NCI-H2171 treated with DMSO at 0.1 percent for 48 hours (cell line): ENCODE results near the gene PTPRN2.

Source experiments
- DNase-seq: peaks from one replicate; lab custom pipeline; 2025; lab: John Stamatoyannopoulos, UW

PTPRN2 gene

DNA sequence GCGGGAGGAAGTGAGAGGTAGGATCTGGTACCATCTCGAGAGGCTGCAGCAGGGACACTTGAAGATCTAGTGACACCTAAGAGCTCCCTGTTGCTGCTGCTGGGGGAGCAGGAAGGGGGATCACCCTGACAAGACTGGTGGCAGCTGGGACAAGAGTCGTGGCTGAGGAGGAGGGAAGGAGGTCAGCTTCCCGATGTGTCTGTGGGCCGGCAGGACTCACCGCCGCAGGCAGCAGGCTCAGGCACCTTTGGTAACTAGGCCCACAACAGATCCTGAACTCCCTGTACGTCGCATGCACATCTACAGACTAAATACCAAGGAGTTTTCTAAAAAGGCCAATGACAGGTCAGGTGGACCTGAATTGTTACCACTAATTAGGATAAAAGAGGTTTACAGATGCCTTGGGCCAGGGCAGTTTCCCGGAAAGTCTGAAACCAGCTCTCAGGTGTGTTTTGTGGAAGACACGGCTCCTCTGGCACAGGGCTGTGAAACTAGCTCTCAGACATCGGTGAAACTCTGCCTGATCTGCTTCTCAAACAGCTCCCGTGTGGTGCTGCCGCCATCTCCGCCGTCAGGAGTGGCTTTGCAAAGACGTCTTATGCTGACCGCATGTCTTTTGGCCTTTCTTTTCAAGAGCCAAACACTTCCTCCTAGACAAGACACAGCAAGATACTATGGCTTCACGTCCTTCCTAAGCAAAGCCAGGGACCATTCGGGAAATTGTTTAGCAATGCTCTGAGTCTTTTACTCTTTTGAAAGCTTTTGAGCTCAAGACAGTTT lies 609.7 kb downstream of the PTPRN2 start:
- DNase-seq = no peak

DNA sequence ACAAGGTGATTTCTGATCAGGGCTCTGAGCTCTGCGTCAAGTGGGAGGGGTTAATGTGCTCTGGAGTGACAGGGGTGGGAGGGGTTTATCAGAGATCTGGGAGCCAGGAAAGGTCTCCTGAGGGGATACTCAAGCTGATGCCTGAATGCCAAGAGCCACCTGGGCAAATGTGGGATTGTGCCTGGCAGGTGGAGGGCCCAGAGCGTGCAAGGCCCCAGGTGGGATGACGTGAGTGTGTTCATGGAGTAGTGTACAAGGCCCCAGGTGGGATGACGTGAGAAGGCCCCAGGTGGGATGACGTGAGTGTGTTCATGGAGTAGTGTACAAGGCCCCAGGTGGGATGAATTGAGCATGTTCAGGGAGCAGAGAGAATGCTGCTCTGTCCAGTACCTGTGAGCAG lies 610.3 kb downstream of the PTPRN2 start:
- peak; percentile 96 for DNase-seq

DNA sequence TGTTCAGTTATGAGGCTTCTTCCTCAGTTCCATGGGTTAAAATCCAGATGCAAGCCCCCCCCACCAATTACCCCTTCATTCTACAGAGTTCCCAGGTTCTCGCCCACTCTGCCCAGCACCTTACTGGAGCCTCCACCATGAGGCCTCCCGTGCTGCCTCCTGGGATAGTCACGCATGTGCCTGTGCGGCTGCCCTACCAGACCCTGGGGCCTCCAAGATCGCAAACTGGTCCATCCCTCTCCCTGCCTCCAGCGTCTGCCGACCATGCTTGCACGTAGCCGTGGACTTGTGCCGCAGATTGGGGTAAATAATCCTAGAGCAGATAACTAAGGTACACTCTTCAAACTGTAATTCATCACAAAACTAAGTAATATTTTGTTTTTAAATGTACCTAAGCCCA lies 611.2 kb downstream of the PTPRN2 start:
- DNase-seq = no peak

DNA sequence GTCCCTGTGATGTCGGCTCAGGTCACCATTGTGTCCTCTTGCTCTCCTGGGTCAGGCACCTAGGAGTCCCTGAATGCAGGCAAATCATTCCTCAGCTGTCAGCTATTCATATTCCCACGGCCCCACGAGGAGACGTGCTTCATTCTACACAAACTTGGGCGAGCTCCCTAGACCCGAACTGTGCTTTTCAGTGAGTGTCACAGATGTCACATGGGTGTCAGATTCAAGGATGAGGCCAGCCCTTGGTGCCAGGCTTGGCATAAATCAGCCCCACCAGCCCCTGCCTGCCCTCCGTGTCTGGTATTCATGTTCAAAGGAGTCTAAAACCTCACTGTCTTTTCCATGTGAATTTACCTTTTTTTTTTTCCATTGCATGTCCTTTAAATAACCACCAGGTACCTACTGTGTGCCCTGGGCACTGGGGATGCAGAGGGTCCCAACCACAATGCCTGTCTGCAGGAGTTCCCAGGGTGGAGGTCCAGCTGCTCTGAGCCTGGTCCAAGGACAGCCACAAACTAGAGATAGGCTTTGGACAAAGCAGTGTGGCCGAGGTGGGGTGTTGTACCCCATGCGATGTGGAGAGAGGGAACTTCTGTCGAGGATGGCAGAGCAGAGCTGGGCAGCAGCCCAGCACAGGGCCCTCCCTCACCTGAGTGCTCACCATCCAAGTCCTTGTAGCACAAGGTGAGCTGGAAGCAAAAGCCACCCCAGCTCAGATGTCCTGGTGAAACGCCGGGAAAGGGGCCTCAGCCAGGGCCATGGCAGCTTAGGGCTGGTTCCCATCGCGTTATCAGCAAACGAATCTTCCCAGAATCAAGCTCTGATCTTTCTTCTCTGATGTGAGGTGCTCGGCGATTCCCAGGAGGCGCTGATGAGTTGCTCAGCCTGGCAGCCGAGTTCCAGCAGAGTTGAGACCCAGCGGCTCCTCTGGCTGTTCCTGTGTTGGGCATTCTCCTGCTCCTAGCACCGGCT lies 611.9 kb downstream of the PTPRN2 start:
- no peak for DNase-seq

DNA sequence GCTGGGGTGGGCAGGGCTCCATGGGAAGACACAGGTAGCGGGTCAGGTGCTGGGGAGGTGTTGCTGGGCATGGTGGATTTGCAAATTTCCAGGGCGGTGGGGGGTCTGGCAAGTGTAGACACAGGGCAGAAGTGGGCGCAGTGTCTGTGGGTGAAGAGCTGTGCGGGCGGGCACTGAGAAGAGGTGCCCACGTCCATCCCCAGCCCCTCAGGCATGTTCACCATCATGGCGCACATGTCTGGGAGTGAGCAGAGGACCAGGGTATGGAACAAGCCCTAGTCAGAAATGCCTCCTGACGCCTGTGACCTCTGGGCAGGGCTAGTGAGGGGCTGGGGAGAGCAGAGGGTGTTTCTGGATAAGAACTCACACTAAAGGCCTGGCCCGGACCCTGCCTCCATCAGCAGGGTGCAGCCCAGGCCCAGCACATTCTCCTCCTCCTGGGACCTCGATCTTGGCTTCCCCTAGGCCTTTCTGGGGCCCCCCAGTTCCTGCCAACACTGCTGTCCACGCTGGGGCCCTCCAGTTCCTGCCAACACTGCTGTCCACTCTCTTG lies 612.9 kb downstream of the PTPRN2 start:
- no peak for DNase-seq

DNA sequence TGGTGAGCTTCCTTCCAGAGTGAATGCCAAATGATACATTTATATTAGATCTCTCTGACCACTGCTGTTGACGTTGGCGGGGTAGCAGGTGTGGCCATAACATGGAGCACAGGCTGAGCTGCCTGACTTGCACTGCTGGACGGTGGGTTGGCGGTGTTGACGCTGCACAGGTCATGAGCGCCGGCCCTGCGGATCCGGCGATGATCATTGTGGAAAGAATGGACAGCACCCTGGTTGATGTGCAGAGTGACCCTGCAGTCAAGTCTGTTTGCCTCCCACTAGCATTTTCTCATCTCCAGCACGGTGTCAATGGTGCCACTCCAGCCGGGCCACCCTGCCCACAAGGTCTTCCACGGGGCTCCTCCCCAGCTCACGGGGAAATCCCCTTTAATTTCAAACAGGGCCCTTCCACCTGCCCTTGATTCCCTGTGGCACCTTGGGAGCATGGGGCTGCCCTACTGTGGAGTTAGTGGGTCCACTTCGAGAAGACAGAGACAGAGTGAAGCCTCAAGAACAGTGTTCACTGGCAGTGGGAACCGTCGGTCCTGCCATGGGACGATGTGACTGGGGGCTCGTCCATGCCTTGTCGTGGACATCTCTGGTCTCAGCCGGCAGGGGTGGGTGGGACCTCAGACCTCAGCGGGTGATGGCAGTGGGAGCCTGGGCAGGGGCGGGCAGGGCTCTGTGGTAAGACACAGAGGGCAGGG lies 613.5 kb downstream of the PTPRN2 start:
- no peak for DNase-seq

DNA sequence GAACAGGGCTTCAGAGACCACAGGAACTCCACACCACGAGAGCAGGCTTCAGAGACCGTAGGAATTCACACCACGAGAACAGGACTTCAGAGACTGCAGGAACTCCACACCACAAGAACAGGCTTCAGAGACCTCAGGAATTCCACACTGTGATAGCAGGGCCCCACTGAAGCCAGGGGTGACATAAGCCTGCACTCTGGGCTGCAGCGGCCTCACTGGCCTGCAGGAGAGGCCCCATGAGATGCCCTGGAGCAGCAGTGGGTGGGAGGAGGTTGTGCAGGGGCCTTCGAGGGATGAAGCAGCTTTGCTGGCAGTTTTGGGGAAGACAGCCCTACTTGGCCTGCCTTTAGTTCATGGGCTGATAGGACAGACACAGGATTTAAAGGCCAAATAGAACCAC lies 614.7 kb downstream of the PTPRN2 start:
- no peak for DNase-seq

DNA sequence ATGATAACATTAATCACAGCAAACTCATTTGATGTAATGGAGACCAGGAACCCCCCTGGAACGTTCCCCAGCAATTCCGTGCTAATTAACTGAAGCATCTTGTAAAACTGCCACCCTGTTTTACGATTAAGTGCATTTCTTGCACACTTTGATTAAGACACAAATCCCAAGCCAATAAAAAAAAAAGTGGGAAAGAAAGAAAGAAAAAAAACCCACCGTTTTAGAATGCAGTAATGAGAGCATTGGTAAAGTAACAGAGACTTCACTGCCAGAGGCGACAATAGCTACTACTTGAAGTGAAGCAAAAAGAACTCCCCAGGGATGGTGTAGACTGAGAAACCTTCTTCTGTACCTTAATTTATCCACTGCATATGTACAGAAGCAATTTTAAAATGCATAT lies 616.1 kb downstream of the PTPRN2 start:
- DNase-seq = no peak

DNA sequence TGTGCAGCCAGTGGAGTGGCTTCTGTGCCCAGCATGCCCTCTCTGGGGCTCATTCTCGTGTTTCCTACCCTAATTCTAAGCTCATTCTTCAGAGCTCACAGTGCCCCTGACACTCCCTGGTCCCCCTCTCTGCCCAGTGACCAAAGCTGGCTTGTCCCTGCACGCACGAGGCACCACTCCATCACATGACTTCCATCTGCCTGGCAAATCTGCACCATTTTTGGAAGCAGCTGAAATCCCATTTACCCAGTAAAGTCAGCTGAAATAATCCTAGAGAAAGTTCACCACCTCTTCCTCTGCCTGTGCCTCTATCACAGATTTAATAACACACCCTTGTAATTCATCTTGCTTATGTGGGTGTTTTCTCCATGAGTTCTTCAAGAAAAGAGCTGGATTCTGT lies 616.9 kb downstream of the PTPRN2 start:
- no peak for DNase-seq

DNA sequence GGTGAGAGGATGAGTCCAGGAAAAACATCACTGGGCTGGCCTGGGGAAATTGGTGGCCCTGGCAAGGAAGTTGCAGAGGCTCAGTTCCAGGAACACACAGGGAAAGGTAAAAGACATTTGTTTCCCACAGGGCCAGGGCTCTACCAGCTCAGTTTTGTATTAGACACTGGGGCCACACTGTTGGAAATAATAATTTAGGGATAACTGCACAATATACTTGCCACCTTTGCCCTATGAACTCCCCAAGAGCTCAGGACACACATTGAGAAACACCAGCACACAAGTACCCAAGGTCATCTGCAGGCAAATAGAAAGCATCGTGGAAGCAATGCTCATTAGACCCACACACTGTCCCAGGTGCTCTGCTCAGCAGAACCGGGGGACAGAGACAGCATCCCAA lies 617.6 kb downstream of the PTPRN2 start:
- no peak for DNase-seq

DNA sequence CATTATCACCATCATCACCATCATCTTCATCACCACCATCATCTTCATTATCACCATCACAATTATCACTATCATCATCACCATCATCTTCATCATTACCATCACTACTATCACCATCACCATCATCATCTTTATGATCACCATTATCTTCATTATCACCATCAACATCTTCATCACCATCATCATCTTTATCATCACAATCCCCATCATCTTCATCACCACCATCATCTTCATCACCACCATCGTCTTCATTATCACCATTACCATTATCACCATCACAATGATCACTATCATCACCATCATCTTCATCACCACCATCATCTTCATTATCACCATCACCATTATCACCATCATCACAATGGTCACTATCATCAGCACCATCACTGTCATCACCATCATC lies 621.1 kb downstream of the PTPRN2 start:
- no peak for DNase-seq

DNA sequence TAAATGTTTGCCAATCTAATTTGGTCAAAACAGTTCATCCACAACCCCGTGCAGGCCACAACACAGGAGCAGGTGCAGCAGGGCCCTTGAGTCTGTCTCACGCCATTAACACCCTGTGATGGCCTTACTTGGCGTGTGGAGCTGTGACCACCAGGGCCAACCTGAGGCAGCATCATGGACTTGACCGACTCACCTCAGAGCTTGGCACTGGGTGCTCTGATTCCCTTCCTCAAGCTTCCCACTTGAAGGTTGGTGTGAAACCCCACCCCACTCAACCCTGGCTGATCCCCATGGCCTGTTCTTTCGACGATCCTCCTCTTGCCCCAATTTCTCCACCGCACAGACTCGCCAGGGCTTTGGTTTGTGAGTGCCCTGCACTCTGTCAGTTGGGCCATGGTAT lies 623.1 kb downstream of the PTPRN2 start:
- DNase-seq = no peak

DNA sequence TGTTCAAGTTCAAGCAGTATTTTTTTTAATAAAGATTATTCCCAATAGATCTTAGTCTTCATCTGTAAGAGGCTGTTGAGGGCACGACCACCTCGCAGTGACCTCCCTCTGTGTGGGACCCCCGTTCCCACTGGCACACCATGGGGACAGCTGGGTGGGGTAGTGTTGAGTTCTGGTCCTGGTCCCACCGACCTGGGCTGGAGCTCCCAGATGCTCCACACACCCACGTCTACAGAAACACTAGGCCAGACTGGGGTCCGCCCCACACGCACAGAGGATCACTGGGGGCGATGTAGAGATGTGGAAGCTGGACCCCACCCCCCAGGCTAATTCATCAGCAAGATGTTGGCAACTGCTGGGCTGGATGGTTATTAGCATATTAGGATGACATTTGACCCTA lies 623.6 kb downstream of the PTPRN2 start:
- no peak for DNase-seq

DNA sequence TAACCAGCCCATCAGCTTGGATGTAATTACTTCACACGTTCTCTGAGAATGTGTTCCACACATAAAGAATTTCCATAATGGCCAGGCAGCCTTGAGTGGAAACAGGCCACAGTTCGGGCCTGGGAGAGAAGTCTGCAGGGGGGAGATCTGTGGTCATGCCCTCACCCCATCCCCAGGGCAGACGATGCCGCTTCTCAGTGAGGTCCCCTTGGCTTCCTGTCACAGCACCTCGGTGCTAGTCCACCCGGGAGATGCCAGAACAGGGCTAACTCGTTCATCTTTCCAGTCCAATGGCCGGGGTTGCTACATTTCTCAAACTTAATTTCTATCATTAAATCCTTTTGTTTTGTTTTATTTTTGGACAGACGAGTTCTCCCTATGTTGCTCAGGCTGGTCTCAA lies 624.1 kb downstream of the PTPRN2 start:
- no peak for DNase-seq

DNA sequence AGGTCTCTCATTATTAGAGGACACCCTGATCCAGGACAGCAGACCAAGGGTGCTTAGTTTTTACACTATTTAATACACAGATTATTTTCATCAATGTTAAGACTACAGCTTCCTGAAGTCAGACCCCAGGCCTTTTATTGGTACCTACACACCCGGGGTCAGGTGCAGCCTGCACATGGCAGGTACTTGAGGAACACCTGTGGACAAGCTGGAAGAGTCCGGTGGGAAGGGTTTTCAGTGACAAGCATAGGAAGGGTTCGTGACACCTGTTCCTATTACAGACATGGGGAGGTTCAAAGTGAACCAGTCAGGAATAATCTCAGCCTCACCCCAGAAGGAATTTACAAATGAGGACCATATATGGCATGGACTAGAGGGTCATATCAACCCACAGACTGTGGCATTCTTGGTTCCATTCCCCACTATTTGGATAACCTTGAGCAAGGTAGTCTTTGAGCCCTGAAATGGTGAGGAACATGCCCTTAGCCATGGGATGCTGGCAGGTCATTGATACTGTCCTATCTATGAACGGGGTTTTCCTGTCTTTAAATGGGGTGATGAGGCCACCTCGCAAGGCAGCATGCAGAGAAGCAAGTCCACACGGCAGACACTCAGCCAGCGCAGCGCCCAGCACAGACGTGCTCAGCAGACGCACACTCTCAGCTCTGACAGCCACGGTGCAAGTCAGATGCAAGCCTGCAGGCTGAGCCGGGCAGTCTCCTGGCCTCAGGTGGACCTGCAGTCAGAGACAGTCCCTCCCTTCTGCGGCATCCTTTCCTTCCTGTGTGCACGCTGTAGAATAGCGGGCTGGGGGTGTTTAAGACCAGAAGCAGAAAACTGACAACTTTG lies 624.9 kb downstream of the PTPRN2 start:
- DNase-seq = no peak

DNA sequence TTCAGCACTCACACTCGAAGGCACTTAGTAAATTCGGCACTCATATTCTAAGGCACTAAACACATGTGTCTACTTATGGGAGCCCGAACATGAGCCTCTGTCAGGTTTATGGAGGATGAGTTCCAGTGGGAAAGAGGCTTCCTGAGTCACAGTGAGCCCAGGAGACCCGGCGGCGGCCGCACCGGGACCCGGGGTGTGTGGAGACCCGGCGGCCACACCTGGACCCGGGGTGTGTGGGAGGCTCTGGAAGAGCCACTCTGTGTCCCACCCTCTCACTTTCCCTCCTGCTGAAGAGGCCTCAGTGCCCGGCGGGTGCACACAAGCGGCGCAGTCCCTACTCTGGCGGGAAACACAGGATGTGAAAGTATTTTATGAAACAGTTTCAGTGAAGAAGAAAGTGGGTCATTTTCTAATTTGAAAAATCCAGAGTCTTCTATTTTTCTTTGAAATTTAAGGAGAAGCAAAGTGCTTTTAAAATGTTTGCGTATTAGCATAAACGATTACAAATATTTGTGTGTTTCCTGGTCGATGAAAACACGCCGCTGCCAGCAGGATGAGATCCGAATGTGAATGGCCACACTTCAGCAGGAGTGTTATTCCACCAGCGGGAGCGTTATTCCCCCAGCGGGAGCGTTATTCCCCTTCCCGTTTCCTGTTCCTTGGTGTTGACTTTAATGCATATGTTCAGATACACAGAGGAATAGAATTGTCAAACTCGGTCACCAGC lies 625.7 kb downstream of the PTPRN2 start:
- no peak for DNase-seq

DNA sequence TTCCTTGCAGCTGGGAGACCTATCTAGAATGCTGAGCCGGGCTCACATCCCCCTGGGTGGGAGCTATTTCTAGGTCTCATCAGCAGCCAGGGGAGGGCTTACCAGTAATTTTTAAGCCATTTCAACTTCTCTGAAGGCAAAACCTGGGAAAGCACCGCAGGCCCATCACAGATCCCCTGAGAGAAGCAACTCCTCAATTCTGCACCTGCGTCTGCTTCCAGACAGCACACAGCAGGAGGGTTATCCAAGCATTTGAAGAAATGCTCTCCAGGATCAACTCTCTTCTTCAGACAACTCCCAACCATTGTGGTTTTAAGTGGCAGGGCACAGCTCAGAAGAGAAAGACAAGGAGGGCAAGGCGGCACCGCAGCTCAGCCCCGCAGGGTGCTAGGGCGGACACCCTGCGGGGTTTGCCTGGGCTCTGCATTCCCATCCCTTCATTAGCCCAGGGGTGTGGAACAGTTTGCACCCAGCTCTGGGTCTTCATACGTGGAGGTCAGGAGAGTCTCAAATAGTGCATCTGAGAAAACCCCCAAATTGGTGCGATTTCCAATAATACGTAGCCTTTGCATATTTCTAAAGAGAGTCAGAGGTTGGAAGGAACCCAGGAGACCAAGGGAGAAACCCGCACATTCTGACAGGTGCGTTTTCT lies 632.1 kb downstream of the PTPRN2 start:
- DNase-seq = no peak

DNA sequence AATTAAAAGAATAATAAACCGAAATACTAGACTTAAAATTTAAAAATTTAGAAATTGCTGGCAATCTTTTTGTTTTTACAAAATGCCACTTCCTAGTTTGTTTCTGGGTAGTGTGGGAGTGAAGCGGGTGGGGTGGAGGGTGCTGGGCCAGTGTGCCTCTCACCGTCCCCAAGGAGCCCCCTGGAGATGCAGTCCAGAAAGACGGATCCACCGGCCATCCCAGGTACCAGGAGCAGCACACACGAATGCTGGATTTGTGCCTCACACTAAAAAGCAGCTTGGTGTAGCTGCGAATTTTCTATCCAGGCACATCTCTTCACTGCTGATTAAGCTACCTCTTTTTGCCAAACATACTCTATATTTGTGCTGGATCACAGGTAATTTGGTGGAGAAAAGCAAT lies 632.7 kb downstream of the PTPRN2 start:
- DNase-seq = no peak

DNA sequence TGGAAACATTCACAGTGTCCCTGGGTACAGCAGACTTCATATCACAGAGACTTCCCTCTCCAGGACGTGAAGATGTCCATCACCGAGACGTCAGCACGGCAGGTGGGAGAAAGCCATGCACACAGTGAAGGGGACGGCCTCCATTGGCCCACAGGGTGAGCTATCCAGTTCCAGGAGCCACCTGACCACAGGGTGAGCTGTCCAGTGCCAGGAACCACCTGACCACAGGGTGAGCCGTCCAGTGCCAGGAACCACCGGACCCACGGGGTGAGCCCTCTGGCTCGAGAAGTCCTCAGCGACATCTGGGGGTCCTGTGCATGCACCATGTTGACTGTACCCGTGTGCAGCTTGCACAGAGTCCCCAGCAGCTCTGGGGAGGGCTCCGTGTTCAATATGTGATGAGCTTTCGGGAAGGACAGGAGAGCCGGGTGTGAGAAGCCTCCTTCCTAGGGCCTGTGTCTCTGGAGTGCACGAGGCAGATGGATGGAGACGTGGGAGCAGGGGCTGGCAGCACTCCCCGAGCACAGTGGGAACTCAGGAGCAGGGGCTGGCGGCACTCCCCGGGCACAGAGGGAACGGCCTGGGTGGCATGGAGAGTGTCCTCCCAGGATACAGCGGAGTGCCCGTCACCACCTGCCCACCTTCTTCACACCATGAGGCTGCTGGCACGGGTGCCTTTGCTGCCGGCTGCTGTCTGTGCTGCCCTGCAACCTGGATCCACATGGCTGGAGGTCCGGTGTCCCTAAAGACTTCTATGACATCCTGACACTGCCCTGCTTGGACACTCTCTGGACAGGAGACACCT lies 634.6 kb downstream of the PTPRN2 start:
- DNase-seq = no peak
